Measurements from ENCODE around the gene CAMK1D.

GRCh38 chr10:12508165-12508564, 158.8 kb downstream of the CAMK1D start:
- TF ChIP-seq EP300 (IDR thresholded peaks at IDR 0.05; ENCODE audit: borderline replicate concordance in 1 of 2, low read depth in 1 of 2, low read length in 1 of 2): no peak
- TF ChIP-seq POLR2AphosphoS5 (IDR thresholded peaks at IDR 0.05; ENCODE audit: low read depth, low read length): no peak
- TF ChIP-seq MXI1 (IDR thresholded peaks at IDR 0.05; ENCODE audit: low read depth, low read length): no peak
- no peak for TF ChIP-seq CTCF (IDR thresholded peaks at IDR 0.05)
- TF ChIP-seq, protein P1, sequence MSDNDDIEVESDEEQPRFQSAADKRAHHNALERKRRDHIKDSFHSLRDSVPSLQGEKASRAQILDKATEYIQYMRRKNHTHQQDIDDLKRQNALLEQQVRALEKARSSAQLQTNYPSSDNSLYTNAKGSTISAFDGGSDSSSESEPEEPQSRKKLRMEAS (IDR thresholded peaks at IDR 0.05; ENCODE audit: low read depth): no peak
- TF ChIP-seq RAD21 (IDR thresholded peaks at IDR 0.05; ENCODE audit: low read length): no peak
- no peak for TF ChIP-seq RXRA (IDR thresholded peaks at IDR 0.05; ENCODE audit: borderline replicate concordance, low read depth)
- no peak for TF ChIP-seq EZH2phosphoT487 (IDR thresholded peaks at IDR 0.05; ENCODE audit: borderline replicate concordance, low read depth)

Measured in SK-N-SH (cell line).